HepG2 (cell line): ENCODE results near the gene NUCB1. TPM values are rescaled to one million over a fixed set of nuclear protein-coding genes. Genes with fewer than 3 reads are reported as not detected.

Experiments
- CBX1 ChIP-seq: IDR thresholded peaks from one replicate; pipeline ENCODE4 v1.6.1; 2016; ENCODE audit warnings: antibody characterized with exemption, low read depth
- EED ChIP-seq: sonication (generic); formaldehyde crosslinking; IDR thresholded peaks from 2 replicates; pipeline ENCODE4 v1.5.0; 2020; ENCODE audit warnings: mild to moderate bottlenecking, missing genetic modification reagents
- ETV5 ChIP-seq: IDR thresholded peaks from 2 replicates; pipeline ENCODE4 v1.6.1; 2018; ENCODE audit warnings: missing biosample characterization, missing genetic modification reagents, inconsistent platforms, borderline replicate concordance
- FOXJ3 ChIP-seq: sonication (generic); formaldehyde crosslinking; IDR thresholded peaks from 2 replicates; pipeline ENCODE4 v1.4.0; 2020; ENCODE audit warnings: missing genetic modification reagents, mild to moderate bottlenecking, borderline replicate concordance
- GLI4 ChIP-seq: sonication (generic); formaldehyde crosslinking; IDR thresholded peaks from 2 replicates; pipeline ENCODE4 v1.5.1; 2020; ENCODE audit warnings: missing genetic modification reagents, mild to moderate bottlenecking, moderate library complexity, borderline replicate concordance
- GTF2F1 ChIP-seq: fragments of 150-350 bp; IDR thresholded peaks from 2 replicates; pipeline ENCODE4 v1.6.1; 2014; ENCODE audit warnings: low read length
- HNRNPH1 ChIP-seq: fragments of 200-400 bp; formaldehyde crosslinking; optimal IDR thresholded peaks from 2 replicates; pipeline ENCODE3; 2017; ENCODE audit warnings: mild to moderate bottlenecking, low read depth, low read length
- JUNB ChIP-seq: sonication (generic); formaldehyde crosslinking; IDR thresholded peaks from 2 replicates; pipeline ENCODE4 v1.8.0; 2022; ENCODE audit warnings: missing genetic modification reagents, mild to moderate bottlenecking, borderline replicate concordance
- MAFG ChIP-seq: sonication (generic); formaldehyde crosslinking; IDR thresholded peaks from 2 replicates; pipeline ENCODE4 v1.5.1; 2020; ENCODE audit warnings: mild to moderate bottlenecking, missing genetic modification reagents
- NAIF1 ChIP-seq: sonication (generic); formaldehyde crosslinking; IDR thresholded peaks from 2 replicates; pipeline ENCODE4 v1.5.0; 2020; ENCODE audit warnings: mild to moderate bottlenecking, missing genetic modification reagents, borderline replicate concordance
- NFATC3 ChIP-seq: sonication (generic); formaldehyde crosslinking; IDR thresholded peaks from 2 replicates; pipeline ENCODE4 v1.5.1; 2020; ENCODE audit warnings: mild to moderate bottlenecking, missing genetic modification reagents
- NFE2L1 ChIP-seq: sonication (generic); formaldehyde crosslinking; IDR thresholded peaks from 2 replicates; pipeline ENCODE4 v1.4.0; 2020; ENCODE audit warnings: missing genetic modification reagents, mild to moderate bottlenecking, borderline replicate concordance
- NFKBIZ ChIP-seq: IDR thresholded peaks from 2 replicates; pipeline ENCODE4 v1.6.1; 2018; ENCODE audit warnings: missing genetic modification reagents, missing compliant biosample characterization
- NFYB ChIP-seq: sonication (generic); formaldehyde crosslinking; IDR thresholded peaks from 2 replicates; pipeline ENCODE4 v1.4.0; 2020; ENCODE audit warnings: missing genetic modification reagents
- NFYC ChIP-seq: IDR thresholded peaks from 2 replicates; pipeline ENCODE4 v1.6.1; 2016; ENCODE audit warnings: missing genetic modification reagents, missing compliant biosample characterization
- PHF20 ChIP-seq: sonication (generic); formaldehyde crosslinking; IDR thresholded peaks from 2 replicates; pipeline ENCODE4 v1.5.0; 2020; ENCODE audit warnings: mild to moderate bottlenecking, missing genetic modification reagents
- THAP11 ChIP-seq: IDR thresholded peaks from 2 replicates; pipeline ENCODE4 v1.6.1; 2016; ENCODE audit warnings: missing biosample characterization, missing genetic modification reagents
- YY1 ChIP-seq: IDR thresholded peaks from 2 replicates; pipeline ENCODE4 v1.6.1; 2011; ENCODE audit warnings: low read length, low read depth, moderate library complexity, mild to moderate bottlenecking; ENCODE audit not compliant: insufficient read depth, insufficient replicate concordance
- ZFP36L1 ChIP-seq: sonication (generic); formaldehyde crosslinking; IDR thresholded peaks from 2 replicates; pipeline ENCODE4 v1.8.0; 2022; ENCODE audit warnings: mild to moderate bottlenecking, missing genetic modification reagents, moderate library complexity
- ZFP90 ChIP-seq: sonication (generic); formaldehyde crosslinking; IDR thresholded peaks from 2 replicates; pipeline ENCODE4 v1.8.0; 2022; ENCODE audit warnings: missing genetic modification reagents, mild to moderate bottlenecking, inconsistent platforms, borderline replicate concordance
- ZFYVE20 ChIP-seq: sonication (generic); formaldehyde crosslinking; IDR thresholded peaks from 2 replicates; pipeline ENCODE4 v1.8.0; 2023; ENCODE audit warnings: low read depth, mild to moderate bottlenecking, moderate library complexity, missing genetic modification reagents, borderline replicate concordance
- ZNF124 ChIP-seq: sonication (generic); formaldehyde crosslinking; IDR thresholded peaks from 2 replicates; pipeline ENCODE4 v1.4.0; 2020; ENCODE audit warnings: missing genetic modification reagents
- ZNF251 ChIP-seq: sonication (generic); formaldehyde crosslinking; IDR thresholded peaks from 2 replicates; pipeline ENCODE4 v1.9.0; 2021; ENCODE audit warnings: mild to moderate bottlenecking, missing genetic modification reagents
- ZNF282 ChIP-seq: fragments of 450-650 bp; IDR thresholded peaks from 2 replicates; pipeline ENCODE4 v1.6.1; 2018; ENCODE audit not compliant: partially characterized antibody
- ZNF34 ChIP-seq: sonication (generic); formaldehyde crosslinking; IDR thresholded peaks from 2 replicates; pipeline ENCODE4 v1.4.0; 2020; ENCODE audit warnings: mild to moderate bottlenecking, missing genetic modification reagents, borderline replicate concordance
- ZNF530 ChIP-seq: sonication (generic); formaldehyde crosslinking; IDR thresholded peaks from 2 replicates; pipeline ENCODE4 v1.5.0; 2020; ENCODE audit warnings: low read depth, mild to moderate bottlenecking, missing genetic modification reagents
- ZNF558 ChIP-seq: sonication (generic); formaldehyde crosslinking; IDR thresholded peaks from 2 replicates; pipeline ENCODE4 v1.9.0; 2022; ENCODE audit warnings: mild to moderate bottlenecking, missing genetic modification reagents, borderline replicate concordance
- polyA plus RNA-seq, 8 experiments: library from polyadenylated mRNA; depleted of rRNA in 3 of 8; stranded (reverse) in 7 of 8; unstranded in 1 of 8; fragments of >200 nt; fragmentation: Illumina TruSeq in 4 of 8; extraction: Trizol in 4 of 8; gene quantifications; 2 replicates each; pipeline versions ENCODE4 v1.2.1 to v1.2.3, GENCODE V29; 2011 to 2016; ENCODE audit warnings: low read depth in 4 of 8, missing spikeins in 1 of 8, mixed read lengths in 1 of 8; ENCODE audit not compliant: insufficient read depth in 1 of 8
- total RNA-seq, 5 experiments: library from RNA; depleted of rRNA; stranded (reverse); fragments of >200 nt; fragmentation: Illumina TruSeq; extraction: Trizol; gene quantifications; 2 replicates each; pipeline ENCODE4 v1.2.3, GENCODE V29; 2016; ENCODE audit warnings: low read depth in 1 of 5
- TF ChIP-seq, protein P1 (sequence below): sonication (generic); formaldehyde crosslinking; IDR thresholded peaks from 2 replicates; pipeline ENCODE4 v1.5.1; 2020; ENCODE audit warnings: mild to moderate bottlenecking, missing genetic modification reagents, moderate library complexity
- TF ChIP-seq, protein P2 (sequence below): sonication (generic); formaldehyde crosslinking; IDR thresholded peaks from 2 replicates; pipeline ENCODE4 v1.9.0; 2022; ENCODE audit warnings: missing genetic modification reagents, mild to moderate bottlenecking, borderline replicate concordance

Gene NUCB1
- total and polyA plus RNA-seq, 2 of the 13 experiments (the other 11 are each of a cell fraction or from before 2014, with no cell fraction given) = 82.3 to 106 TPM

DNA sequence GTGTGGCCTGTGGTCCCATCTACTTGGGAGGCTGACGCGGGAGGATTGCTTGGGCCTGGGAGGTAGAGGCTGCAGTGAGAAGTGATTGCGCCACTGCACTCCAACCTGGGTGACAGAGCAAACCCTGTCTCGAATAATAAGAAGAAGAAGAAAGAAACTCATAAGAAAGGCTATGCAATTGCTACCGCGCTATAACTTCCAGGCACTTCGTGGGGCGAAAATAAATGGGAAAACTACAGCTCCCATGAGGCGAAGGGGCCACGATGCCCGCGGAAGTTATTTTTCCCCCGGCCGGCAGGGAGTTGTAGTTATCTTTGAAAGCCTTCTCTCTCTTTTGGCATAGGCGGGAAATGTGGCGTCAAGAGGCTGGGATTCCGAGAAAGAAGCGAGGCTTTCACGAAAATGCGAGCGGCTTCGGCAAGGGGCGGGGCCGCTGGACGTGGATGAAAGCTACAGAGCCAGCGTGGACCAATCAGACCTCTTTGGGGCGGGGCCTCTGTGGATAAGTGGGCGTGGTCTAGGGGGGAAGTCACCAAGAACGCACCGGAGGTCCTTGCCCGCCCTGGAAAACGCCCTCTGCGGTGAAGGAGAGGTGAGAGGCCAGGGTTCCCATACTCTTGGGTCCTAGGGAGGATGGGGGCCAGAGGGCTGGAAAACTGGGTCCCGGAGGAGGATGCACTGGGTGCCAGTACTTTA lies at the start of gene NUCB1 (continued):
- TF ChIP-seq GLI4 (no peak), NFYB (CRISPR knock-in tag) (peak; percentile 95), YY1 (peak; percentile 29), THAP11 (CRISPR knock-in tag) (peak; percentile 99), ZFYVE20 (no peak), ZNF34 (0 out of 2 replicates have a peak, but pooled peaks have one; percentile 73), JUNB (CRISPR knock-in tag) (no peak), ZNF251 (CRISPR knock-in tag) (no peak), FOXJ3 (CRISPR knock-in tag) (0 out of 2 replicates have a peak, but pooled peaks have one; percentile 36), ZNF282 (no peak), MAFG (CRISPR knock-in tag) (no peak), GTF2F1 (no peak), HNRNPH1 (no peak), PHF20 (no peak; the same call in 1 of the 2 replicates), ETV5 (CRISPR knock-in tag) (no peak; the same call in 1 of the 2 replicates), ZFP90 (CRISPR knock-in tag) (peak; percentile 82), ZNF124 (CRISPR knock-in tag) (peak; percentile 26; the same call in 1 of the 2 replicates), EED (CRISPR knock-in tag) (no peak), ZNF530 (CRISPR knock-in tag) (no peak), NFYC (CRISPR knock-in tag) (peak; percentile 83), NFKBIZ (CRISPR knock-in tag) (0 out of 2 replicates have a peak, but pooled peaks have one; percentile 33), CBX1 (no peak), NAIF1 (CRISPR knock-in tag) (no peak), NFATC3 (CRISPR knock-in tag) (no peak), NFE2L1 (CRISPR knock-in tag) (no peak), ZFP36L1 (no peak), ZNF558 (CRISPR knock-in tag) (peak; percentile 35; the same call in 1 of the 2 replicates)
- TF ChIP-seq, protein P1, sequence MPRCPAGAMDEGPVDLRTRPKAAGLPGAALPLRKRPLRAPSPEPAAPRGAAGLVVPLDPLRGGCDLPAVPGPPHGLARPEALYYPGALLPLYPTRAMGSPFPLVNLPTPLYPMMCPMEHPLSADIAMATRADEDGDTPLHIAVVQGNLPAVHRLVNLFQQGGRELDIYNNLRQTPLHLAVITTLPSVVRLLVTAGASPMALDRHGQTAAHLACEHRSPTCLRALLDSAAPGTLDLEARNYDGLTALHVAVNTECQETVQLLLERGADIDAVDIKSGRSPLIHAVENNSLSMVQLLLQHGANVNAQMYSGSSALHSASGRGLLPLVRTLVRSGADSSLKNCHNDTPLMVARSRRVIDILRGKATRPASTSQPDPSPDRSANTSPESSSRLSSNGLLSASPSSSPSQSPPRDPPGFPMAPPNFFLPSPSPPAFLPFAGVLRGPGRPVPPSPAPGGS (CRISPR knock-in tag) = 0 out of 2 replicates have a peak, but pooled peaks have one; percentile 69
- TF ChIP-seq, protein P2, sequence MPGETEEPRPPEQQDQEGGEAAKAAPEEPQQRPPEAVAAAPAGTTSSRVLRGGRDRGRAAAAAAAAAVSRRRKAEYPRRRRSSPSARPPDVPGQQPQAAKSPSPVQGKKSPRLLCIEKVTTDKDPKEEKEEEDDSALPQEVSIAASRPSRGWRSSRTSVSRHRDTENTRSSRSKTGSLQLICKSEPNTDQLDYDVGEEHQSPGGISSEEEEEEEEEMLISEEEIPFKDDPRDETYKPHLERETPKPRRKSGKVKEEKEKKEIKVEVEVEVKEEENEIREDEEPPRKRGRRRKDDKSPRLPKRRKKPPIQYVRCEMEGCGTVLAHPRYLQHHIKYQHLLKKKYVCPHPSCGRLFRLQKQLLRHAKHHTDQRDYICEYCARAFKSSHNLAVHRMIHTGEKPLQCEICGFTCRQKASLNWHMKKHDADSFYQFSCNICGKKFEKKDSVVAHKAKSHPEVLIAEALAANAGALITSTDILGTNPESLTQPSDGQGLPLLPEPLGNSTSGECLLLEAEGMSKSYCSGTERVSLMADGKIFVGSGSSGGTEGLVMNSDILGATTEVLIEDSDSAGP (CRISPR knock-in tag) = 0 out of 2 replicates have a peak, but pooled peaks have one; percentile 42
